H9 (cell line): ENCODE results near the gene KLHDC9. TPM values are rescaled to one million over a fixed set of nuclear protein-coding genes. Genes with fewer than 3 reads are reported as not detected.

ENCODE experiments used
- DNase-seq: peaks from one replicate; pipeline ENCODE4 v3.0.0-alpha.2; 2017
- H2AFZ ChIP-seq: one replicate; pipeline ENCODE4 v1.6.1; 2013; ENCODE audit warnings: mild to moderate bottlenecking, low read length, control low read depth, moderate library complexity
- H2AK5ac ChIP-seq: 2 replicates; pipeline ENCODE4 v1.6.1; 2013; ENCODE audit warnings: low read length, control low read depth, mixed read lengths; ENCODE audit not compliant: insufficient read length
- H2BK120ac ChIP-seq: one replicate; pipeline ENCODE4 v1.6.1; 2013; ENCODE audit warnings: low read depth, mild to moderate bottlenecking, low read length, control low read depth, inconsistent platforms; ENCODE audit not compliant: poor library complexity, severe bottlenecking
- H2BK12ac ChIP-seq: 2 replicates; pipeline ENCODE4 v1.6.1; 2013; ENCODE audit warnings: low read length, control low read depth, mixed read lengths, low read depth; ENCODE audit not compliant: insufficient read length
- H2BK15ac ChIP-seq: 2 replicates; pipeline ENCODE4 v1.6.1; 2013; ENCODE audit warnings: low read depth, low read length, control low read depth
- H2BK20ac ChIP-seq: one replicate; pipeline ENCODE4 v1.6.1; 2013; ENCODE audit warnings: low read depth, mild to moderate bottlenecking, low read length, control low read depth, inconsistent platforms; ENCODE audit not compliant: poor library complexity, severe bottlenecking
- H2BK5ac ChIP-seq: 2 replicates; pipeline ENCODE4 v1.6.1; 2013; ENCODE audit warnings: low read length, control low read depth, mixed read lengths; ENCODE audit not compliant: insufficient read length
- H3K14ac ChIP-seq: 2 replicates; pipeline ENCODE4 v1.6.1; 2013; ENCODE audit warnings: low read length, control low read depth; ENCODE audit not compliant: insufficient read depth
- H3K18ac ChIP-seq: 2 replicates; pipeline ENCODE4 v1.6.1; 2013; ENCODE audit warnings: low read depth, mild to moderate bottlenecking, mixed read lengths, low read length, control low read depth; ENCODE audit not compliant: insufficient read length
- H3K23ac ChIP-seq: 2 replicates; pipeline ENCODE4 v1.6.1; 2013; ENCODE audit warnings: low read length, control low read depth, mixed read lengths, low read depth; ENCODE audit not compliant: insufficient read length
- H3K23me2 ChIP-seq: 2 replicates; pipeline ENCODE4 v1.6.1; 2013; ENCODE audit warnings: low read depth, mild to moderate bottlenecking, mixed read lengths, low read length, control low read depth; ENCODE audit not compliant: insufficient read length, poor library complexity, severe bottlenecking
- H3K27ac ChIP-seq: 2 replicates; pipeline ENCODE4 v1.5.1; 2013; ENCODE audit warnings: low read length, control low read depth, mixed read lengths, low read depth; ENCODE audit not compliant: insufficient read length
- H3K27me3 ChIP-seq: 2 replicates; pipeline ENCODE4 v1.6.1; 2013; ENCODE audit warnings: low read length, control low read depth, inconsistent platforms; ENCODE audit not compliant: insufficient read depth
- H3K4ac ChIP-seq: 2 replicates; pipeline ENCODE4 v1.6.1; 2013; ENCODE audit warnings: low read depth, mild to moderate bottlenecking, control low read depth, inconsistent platforms, low read length, moderate library complexity
- H3K4me1 ChIP-seq: 2 replicates; pipeline ENCODE4 v1.6.1; 2013; ENCODE audit warnings: low read length, control low read depth, inconsistent platforms; ENCODE audit not compliant: insufficient read depth
- H3K4me2 ChIP-seq: 2 replicates; pipeline ENCODE4 v1.6.1; 2013; ENCODE audit warnings: low read length, control low read depth, mixed read lengths; ENCODE audit not compliant: insufficient read length, insufficient read depth
- H3K56ac ChIP-seq: 2 replicates; pipeline ENCODE4 v1.6.1; 2013; ENCODE audit warnings: low read depth, mild to moderate bottlenecking, mixed read lengths, low read length, control low read depth; ENCODE audit not compliant: insufficient read length
- H3K79me1 ChIP-seq: 2 replicates; pipeline ENCODE4 v1.6.1; 2013; ENCODE audit warnings: low read depth, mild to moderate bottlenecking, moderate library complexity, low read length, control low read depth, inconsistent platforms; ENCODE audit not compliant: insufficient read depth, poor library complexity, severe bottlenecking
- H3K79me2 ChIP-seq: 2 replicates; pipeline ENCODE4 v1.6.1; 2013; ENCODE audit warnings: low read length, control low read depth, inconsistent platforms; ENCODE audit not compliant: insufficient read depth
- H3K9ac ChIP-seq: 2 replicates; pipeline ENCODE4 v1.6.1; 2013; ENCODE audit warnings: low read length, control low read depth, mixed read lengths; ENCODE audit not compliant: insufficient read length; ENCODE audit errors: extremely low read depth
- H3K9me3 ChIP-seq: one replicate; pipeline ENCODE4 v1.6.1; 2013; ENCODE audit warnings: low read depth, low read length, inconsistent platforms; ENCODE audit not compliant: control insufficient read depth
- H3T11ph ChIP-seq: one replicate; pipeline ENCODE4 v1.6.1; 2013; ENCODE audit warnings: mild to moderate bottlenecking, low read length, control low read depth, inconsistent platforms
- H4K20me1 ChIP-seq: one replicate; pipeline ENCODE4 v1.6.1; 2013; ENCODE audit not compliant: control insufficient read depth, insufficient read length, insufficient read depth
- H4K5ac ChIP-seq: 2 replicates; pipeline ENCODE4 v1.6.1; 2013; ENCODE audit warnings: low read depth, mild to moderate bottlenecking, mixed read lengths, low read length, control low read depth; ENCODE audit not compliant: insufficient read length
- H4K8ac ChIP-seq: replicated peaks from 2 replicates; pipeline ENCODE4 v1.6.1; 2013; ENCODE audit warnings: low read length, control low read depth, mixed read lengths, low read depth; ENCODE audit not compliant: insufficient read length
- H4K91ac ChIP-seq: 2 replicates; pipeline ENCODE4 v1.6.1; 2013; ENCODE audit warnings: low read depth, mild to moderate bottlenecking, moderate library complexity, mixed read lengths, low read length, control low read depth; ENCODE audit not compliant: insufficient read length
- H3K27ac Mint-ChIP-seq, 3 experiments: 2 replicates in 2 of 3; 3 replicates in 1 of 3; pipeline ENCODE4 v1.8.0; 2020 to 2021; ENCODE audit warnings: mixed read lengths in 3 of 3, mild to moderate bottlenecking in 1 of 3, moderate library complexity in 1 of 3
- H3K27me3 Mint-ChIP-seq: 2 replicates; pipeline ENCODE4 v1.8.0; 2021; ENCODE audit warnings: low read depth, mild to moderate bottlenecking, moderate library complexity, mixed read lengths
- H3K36me3 Mint-ChIP-seq, 3 experiments: 2 replicates in 2 of 3; 3 replicates in 1 of 3; pipeline ENCODE4 v1.8.0; 2020 to 2021; ENCODE audit warnings: low read depth in 3 of 3, mixed read lengths in 3 of 3; ENCODE audit not compliant: insufficient read depth in 1 of 3
- H3K4me1 Mint-ChIP-seq, 2 experiments: 2 replicates each; pipeline ENCODE4 v1.8.0; 2020; ENCODE audit warnings: mixed read lengths in 2 of 2
- H3K4me3 Mint-ChIP-seq, 2 experiments: 2 replicates in 1 of 2; 3 replicates in 1 of 2; pipeline ENCODE4 v1.8.0; 2020 to 2021; ENCODE audit warnings: mild to moderate bottlenecking in 2 of 2, mixed read lengths in 2 of 2, moderate library complexity in 1 of 2
- H3K9me3 Mint-ChIP-seq, 2 experiments: 2 replicates in 1 of 2; 3 replicates in 1 of 2; pipeline ENCODE4 v1.8.0; 2020; ENCODE audit warnings: mild to moderate bottlenecking in 2 of 2, mixed read lengths in 2 of 2, moderate library complexity in 1 of 2
- CTCF ChIP-seq: fragments of 200-600 bp; sonication (generic); conservative IDR thresholded peaks from 3 replicates; pipeline ENCODE4 v1.8.0; 2021; ENCODE audit warnings: antibody characterized with exemption, mild to moderate bottlenecking
- WGBS: extraction: QIAGEN DNeasy Blood & Tissue Kit; methylation state at CpG from one replicate; pipeline ENCODE4 v1.1.7; 2013; ENCODE audit warnings: missing lambda C conversion rate, low lambda C conversion rate, mixed read lengths; ENCODE audit not compliant: insufficient read length; ENCODE audit errors: extremely low coverage; 5-methylcytosine and 5-hydroxymethylcytosine counted together
- total RNA-seq: library from RNA; stranded (reverse); gene quantifications from 2 replicates; pipeline ENCODE4 v1.2.1, GENCODE V29; 2021

Gene KLHDC9
- total RNA-seq, 1 experiment from 2014 or later, result 6.6 TPM

DNA sequence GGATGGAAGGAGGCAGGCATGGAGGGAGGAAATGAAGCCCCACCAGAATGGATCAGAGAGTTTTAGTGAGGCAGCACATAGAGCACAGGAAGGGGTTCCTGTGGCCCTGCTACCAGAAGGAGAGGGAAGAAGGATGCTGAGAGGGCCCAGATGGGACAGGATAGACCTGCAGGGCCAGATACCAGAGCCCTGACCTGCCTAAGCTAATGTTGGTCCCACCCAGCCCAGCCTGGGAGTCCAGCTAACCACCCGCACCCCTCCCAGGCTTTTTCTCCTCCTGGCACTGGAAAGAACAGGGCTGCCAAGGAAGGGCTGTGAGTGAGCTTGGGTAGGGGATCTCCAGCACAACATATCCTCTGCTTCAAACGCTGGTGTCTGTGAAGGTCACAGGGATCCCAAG, 15.7 kb upstream of the KLHDC9 start:
- Histone ChIP-seq H3K4me2 (no peak overlapping the region), H3K27me3 (no peaks in the 10 kb centered on the region), H2BK120ac (no peak overlapping the region), H4K20me1 (no peaks in the 10 kb centered on the region), H3K27ac (no peak overlapping the region), H4K91ac (no peak overlapping the region), H3K18ac (no peak overlapping the region), H3K4ac (no peak overlapping the region), H3K23ac (no peak overlapping the region), H3K4me1 (no peaks in the 10 kb centered on the region), H3K14ac (no peak overlapping the region), H2BK5ac (no peak overlapping the region), H3K23me2 (no peaks in the 10 kb centered on the region), H3K79me2 (no peaks in the 10 kb centered on the region), H2BK20ac (no peak overlapping the region), H2BK15ac (no peak overlapping the region), H3T11ph (no peak overlapping the region), H2BK12ac (no peak overlapping the region), H2AK5ac (no peak overlapping the region), H3K56ac (no peak overlapping the region), H4K5ac (no peak overlapping the region), H2AFZ (no peak overlapping the region), H3K9me3 (no peaks in the 10 kb centered on the region), H3K9ac (no peak overlapping the region), H4K8ac (no peak overlapping the region), H3K79me1 (no peaks in the 10 kb centered on the region)
- Mint-ChIP-seq H3K27me3 (no peaks in the 10 kb centered on the region; the same call in 1 of the 2 replicates), H3K4me3 (no peak overlapping the region), H3K27ac (no peak overlapping the region), H3K36me3 (no peaks in the 10 kb centered on the region), H3K4me1 (peaks cover 51 to 52% of the 10 kb centered on the region in 2 experiments), H3K9me3 (no peaks in the 10 kb centered on the region)
- no peak for TF ChIP-seq CTCF
- no CpG with 5 or more reads among the region's 2 CpGs for WGBS
- no peak for DNase-seq
